Hematopoietic multipotent progenitor cell treated with erythropoietin and hydrocortisone succinate and interleukin-3 and kit ligand, for 6 days (in vitro differentiated cells): ENCODE measurements around the gene EDNRB.
"Not testable (repeated sequence)": the region's sequence is repeated elsewhere in the genome, so short reads cannot be mapped to it uniquely, and the experiment has no call there.

Experiments
- DNase-seq: peaks from one replicate; pipeline ENCODE4 v3.0.0-alpha.2; 2015

Gene EDNRB

GRCh38 chr13:77896536-77896935 is 22.1 kb downstream of the EDNRB start:
- DNase-seq, result no peak

- DNase-seq, result no peak
Measured at GRCh38 chr13:77894743-77895142, 23.9 kb downstream of the EDNRB start.

- DNase-seq, result no peak
Measured at GRCh38 chr13:77893066-77893465, 25.6 kb downstream of the EDNRB start.

GRCh38 chr13:77892491-77892890 is 26.1 kb downstream of the EDNRB start:
- DNase-seq, result no peak

GRCh38 chr13:77891486-77891885 is 27.1 kb downstream of the EDNRB start:
- no peak for DNase-seq

GRCh38 chr13:77891041-77891440 is 27.6 kb downstream of the EDNRB start:
- DNase-seq, result no peak

- DNase-seq, result no peak
Measured at GRCh38 chr13:77883328-77883727, 35.3 kb downstream of the EDNRB start.

GRCh38 chr13:77878190-77878589 is 40.4 kb downstream of the EDNRB start:
- no peak for DNase-seq

GRCh38 chr13:77876176-77876575 is 42.5 kb downstream of the EDNRB start:
- no peak for DNase-seq

- DNase-seq, result no peak
Measured at GRCh38 chr13:77874406-77874805, 44.2 kb downstream of the EDNRB start.

GRCh38 chr13:77872995-77873394 is 45.6 kb downstream of the EDNRB start:
- no peak for DNase-seq

- no peak for DNase-seq
Measured at GRCh38 chr13:77871596-77871995, 47.0 kb downstream of the EDNRB start.

- DNase-seq, result no peak
Measured at GRCh38 chr13:77868717-77869116, 49.9 kb downstream of the EDNRB start.

GRCh38 chr13:77866971-77867370 is 51.7 kb downstream of the EDNRB start:
- DNase-seq, result peak; percentile 19

- no peak for DNase-seq
Measured at GRCh38 chr13:77865622-77866021, 53.0 kb downstream of the EDNRB start.

- peak; percentile 23 for DNase-seq
Measured at GRCh38 chr13:77863144-77863543, 55.5 kb downstream of the EDNRB start.

GRCh38 chr13:77861741-77862140 is 56.9 kb downstream of the EDNRB start:
- DNase-seq, result peak; percentile 64

GRCh38 chr13:77860507-77860981 is 58.1 kb downstream of the EDNRB start:
- peak; percentile 63 for DNase-seq

- no peak for DNase-seq
Measured at GRCh38 chr13:77859450-77859849, 59.2 kb downstream of the EDNRB start.

GRCh38 chr13:77857531-77858209 is 61.0 kb downstream of the EDNRB start:
- no peak for DNase-seq

- DNase-seq, result no peak
Measured at GRCh38 chr13:77853703-77854102, 64.9 kb downstream of the EDNRB start.

- DNase-seq, result not testable (repeated sequence)
Measured at GRCh38 chr13:77848050-77848449, 70.6 kb downstream of the EDNRB start.

- DNase-seq, result peak; percentile 15
Measured at GRCh38 chr13:77846173-77846572, 72.5 kb downstream of the EDNRB start.
